Measurements from ENCODE around the gene PRDM5.

- no peak for TF ChIP-seq ZNF777 (CRISPR knock-in tag; IDR thresholded peaks at IDR 0.05)
- no peak for TF ChIP-seq EZH2 (conservative IDR thresholded peaks at IDR 0.05; ENCODE audit: low read depth, low read length)
- TF ChIP-seq SYNCRIP (IDR thresholded peaks at IDR 0.05; ENCODE audit: insufficient read depth, low read depth, low read length) = no peak
- TF ChIP-seq POLR2A (IDR thresholded peaks at IDR 0.05; ENCODE audit: insufficient read depth in 1 of 2, low read depth in 2 of 2, low read length in 2 of 2) = no peak
- no peak for TF ChIP-seq JUND (CRISPR knock-in tag; IDR thresholded peaks at IDR 0.05)
- TF ChIP-seq U2AF1 (optimal IDR thresholded peaks at IDR 0.05; ENCODE audit: low read depth, low read length) = no peak
- TF ChIP-seq ZNF20 (CRISPR knock-in tag; IDR thresholded peaks at IDR 0.05) = no peak
Observed at GRCh38 chr4:120857312-120857711, 65.2 kb downstream of the PRDM5 start.
